HG03175 (cell line): ENCODE data around the gene KRT25.

Experiments
- ATAC-seq: cut with Tn5 transposase; IDR thresholded peaks from one replicate; pipeline ENCODE4 v1.9.1; 2021; ENCODE audit warnings: mild to moderate bottlenecking, moderate library complexity; ENCODE audit not compliant: unreplicated experiment

The KRT25 gene

DNA sequence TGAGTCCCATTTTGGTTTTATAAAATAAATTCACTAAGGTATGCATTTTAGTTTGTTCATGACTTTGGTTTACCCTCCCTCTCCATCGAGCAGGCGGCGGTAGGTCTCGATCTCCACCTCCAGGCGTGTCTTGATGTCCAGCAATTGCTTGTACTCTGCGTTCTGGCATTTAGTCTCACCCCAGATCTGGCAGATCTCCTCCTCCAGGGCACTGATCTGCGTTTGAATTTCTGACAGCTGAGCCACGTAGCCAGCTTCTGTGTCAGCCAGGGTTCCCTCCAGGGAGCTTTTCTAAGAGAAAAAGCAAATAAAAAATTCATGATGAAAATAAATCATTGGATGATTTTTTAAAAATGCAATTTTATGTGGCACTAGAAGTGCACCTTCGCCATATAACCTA is 55.8 kb downstream of the KRT25 start:
- no peak for ATAC-seq
